Endothelial cell of umbilical vein (primary cell): ENCODE measurements around the gene DCLK1. TPM values are rescaled to one million over a fixed set of nuclear protein-coding genes. Genes with fewer than 3 reads are reported as not detected.

ENCODE experiments used
- BruUV-seq: library from RNA; stranded (reverse); fragments of 400-500 nt; replicated peaks from 2 replicates; lab custom pipeline; 2021; lab: Mats Ljungman, UMichigan
- CTCF ChIA-PET: fragments of 300-600, 350-600 bp; sonication (Branson Sonifier 250); formaldehyde crosslinking; loops from one replicate; lab custom pipeline; 2021; ENCODE audit warnings: antibody characterized with exemption, inconsistent platforms; lab: Charles Lee
- POLR2A ChIA-PET: fragments of 300-600, 350-600 bp; sonication (Branson Sonifier 250); formaldehyde crosslinking; loops from one replicate; lab custom pipeline; 2021; ENCODE audit warnings: antibody characterized with exemption, inconsistent platforms; lab: Charles Lee
- DNase-seq: peaks from one replicate; pipeline ENCODE4 v3.0.0-alpha.2; 2011; ENCODE audit warnings: low read depth, low spot score
- FAIRE-seq: peaks from 2 replicates; lab custom pipeline; 2011; peaks lifted over from hg19 to GRCh38; lab: Jason Lieb, UNC
- H2AFZ ChIP-seq: 2 replicates; pipeline ENCODE4 v1.6.0; 2012; ENCODE audit warnings: low read depth, low read length, control low read depth, inconsistent platforms
- H3K27ac ChIP-seq: 2 replicates; pipeline ENCODE4 v1.5.1; 2011; ENCODE audit warnings: low read depth, mild to moderate bottlenecking, control low read depth, low read length, moderate library complexity; ENCODE audit not compliant: insufficient read depth
- H3K27me3 ChIP-seq, 2 experiments: 2 replicates each; pipeline versions ENCODE4 v1.6.0 to v1.6.1; 2011; ENCODE audit warnings: low read length in 2 of 2, mixed read lengths in 1 of 2; ENCODE audit not compliant: control insufficient read depth in 2 of 2, insufficient read depth in 2 of 2
- H3K36me3 ChIP-seq, 2 experiments: 2 replicates in 1 of 2; 3 replicates in 1 of 2; pipeline ENCODE4 v1.5.1; 2011; ENCODE audit warnings: low read length in 2 of 2, mild to moderate bottlenecking in 1 of 2, moderate library complexity in 1 of 2; ENCODE audit not compliant: control insufficient read depth in 2 of 2, insufficient read depth in 2 of 2; ENCODE audit errors: extremely low read depth in 1 of 2
- H3K4me1 ChIP-seq: 3 replicates; pipeline ENCODE4 v1.5.1; 2011; ENCODE audit warnings: mild to moderate bottlenecking, low read length; ENCODE audit not compliant: control insufficient read depth, insufficient read depth; ENCODE audit errors: extremely low read depth
- H3K4me2 ChIP-seq: 2 replicates; pipeline ENCODE4 v1.6.1; 2011; ENCODE audit warnings: low read length, control low read depth, mixed read lengths; ENCODE audit not compliant: insufficient read depth
- H3K4me3 ChIP-seq, 3 experiments: fragments of 200-600 bp in 1 of 3; sonication (generic), shearing (Covaris generic) in 1 of 3; replicated peaks in 1 of 3; 2 replicates each; pipeline ENCODE4 v1.5.1; 2011 to 2016; ENCODE audit warnings: control low read depth in 3 of 3, low read length in 3 of 3, mild to moderate bottlenecking in 2 of 3, inconsistent platforms in 1 of 3, low read depth in 1 of 3, moderate library complexity in 1 of 3; ENCODE audit not compliant: insufficient read depth in 1 of 3
- H3K79me2 ChIP-seq: 2 replicates; pipeline ENCODE4 v1.6.0; 2012; ENCODE audit warnings: low read length, inconsistent platforms; ENCODE audit not compliant: control insufficient read depth, insufficient read depth
- H3K9ac ChIP-seq: replicated peaks from 2 replicates; pipeline ENCODE3; 2011; ENCODE audit warnings: low read length, control low read depth; ENCODE audit not compliant: insufficient read depth; ENCODE audit errors: extremely low read depth
- H3K9me1 ChIP-seq: replicated peaks from 3 replicates; pipeline ENCODE4 v1.6.0; 2011; ENCODE audit warnings: mild to moderate bottlenecking, low read length; ENCODE audit not compliant: control insufficient read depth, insufficient read depth; ENCODE audit errors: extremely low read depth
- H3K9me3 ChIP-seq: replicated peaks from 2 replicates; pipeline ENCODE4 v1.5.1; 2012; ENCODE audit warnings: low read length, inconsistent platforms; ENCODE audit not compliant: control insufficient read depth, insufficient read depth
- H4K20me1 ChIP-seq: replicated peaks from 2 replicates; pipeline ENCODE3; 2011; ENCODE audit warnings: mild to moderate bottlenecking, low read length; ENCODE audit not compliant: control insufficient read depth, insufficient read depth; ENCODE audit errors: extremely low read depth
- EZH2 ChIP-seq: IDR thresholded peaks from 2 replicates; pipeline ENCODE4 v1.6.1; 2012; ENCODE audit warnings: borderline replicate concordance, low read depth, mild to moderate bottlenecking, moderate library complexity, low read length, inconsistent platforms; ENCODE audit not compliant: severe bottlenecking
- FOS ChIP-seq: IDR thresholded peaks from 2 replicates; pipeline ENCODE4 v1.6.1; 2011; ENCODE audit warnings: mild to moderate bottlenecking, low read length, moderate library complexity, borderline replicate concordance; ENCODE audit not compliant: insufficient read depth
- GATA2 ChIP-seq: IDR thresholded peaks from 2 replicates; pipeline ENCODE4 v1.7.0; 2011; ENCODE audit warnings: low read depth, mild to moderate bottlenecking, moderate library complexity, mixed read lengths, low read length; ENCODE audit not compliant: insufficient read length, insufficient read depth
- JUN ChIP-seq: IDR thresholded peaks from 2 replicates; pipeline ENCODE4 v1.6.1; 2011; ENCODE audit warnings: borderline replicate concordance, low read depth; ENCODE audit not compliant: insufficient read length, insufficient read depth
- MYC ChIP-seq: IDR thresholded peaks from one replicate; pipeline ENCODE4 v1.6.1; 2011; ENCODE audit warnings: mild to moderate bottlenecking, low read depth, low read length
- POLR2A ChIP-seq: IDR thresholded peaks from 2 replicates; pipeline ENCODE4 v1.6.1; 2012; ENCODE audit warnings: low read depth, mild to moderate bottlenecking, control low read depth, low read length
- POLR2AphosphoS5 ChIP-seq: IDR thresholded peaks from 2 replicates; pipeline ENCODE4 v1.6.1; 2012; ENCODE audit warnings: low read depth, mild to moderate bottlenecking, control low read depth, low read length, moderate library complexity; ENCODE audit not compliant: insufficient read depth
- dilution Hi-C: fragments of 300-500 bp; cut with MboI; formaldehyde crosslinking; loops from one replicate; pipeline ENCODE4 v1.15.0; 2019; ENCODE audit warnings: low sequenced_read_pairs; ENCODE audit not compliant: extremely low pct_ligation_motif_present
- intact Hi-C: fragments of 100-400 bp; cut with micrococcal nuclease; formaldehyde crosslinking; loops from one replicate; pipeline ENCODE4 v1.10.0; 2022
- polyA plus RNA-seq, 4 experiments: library from polyadenylated mRNA; depleted of rRNA in 3 of 4; stranded (reverse) in 3 of 4; unstranded in 1 of 4; fragments of >200 nt; gene quantifications; 2 replicates each; pipeline versions ENCODE4 v1.2.1 to v1.2.3, GENCODE V29; 2011 to 2012; ENCODE audit warnings: missing spikeins in 1 of 4
- total RNA-seq: library from RNA; stranded (reverse); gene quantifications from 2 replicates; pipeline ENCODE4 v1.2.3, GENCODE V29; 2021
- TF ChIP-seq, protein P1 (sequence below), 2 donors: IDR thresholded peaks; 1 replicate in 1 of 2; 2 replicates in 1 of 2; pipeline ENCODE4 v1.5.1; 2011; ENCODE audit warnings: low read length in 2 of 2, mild to moderate bottlenecking in 2 of 2, moderate library complexity in 2 of 2, control low read depth in 1 of 2, inconsistent platforms in 1 of 2, low read depth in 1 of 2; ENCODE audit not compliant: insufficient read depth in 1 of 2; ENCODE audit errors: extremely low read depth in 1 of 2
- TF ChIP-seq, protein P2 (sequence below): IDR thresholded peaks from 2 replicates; pipeline ENCODE4 v1.6.1; 2011; ENCODE audit not compliant: insufficient read depth, insufficient read length

The DCLK1 gene
- total and polyA plus RNA-seq, 2 donors (not counting 3 experiments of a cell fraction or from before 2014, with no cell fraction given): 0.28 to 3.9 TPM

DNA sequence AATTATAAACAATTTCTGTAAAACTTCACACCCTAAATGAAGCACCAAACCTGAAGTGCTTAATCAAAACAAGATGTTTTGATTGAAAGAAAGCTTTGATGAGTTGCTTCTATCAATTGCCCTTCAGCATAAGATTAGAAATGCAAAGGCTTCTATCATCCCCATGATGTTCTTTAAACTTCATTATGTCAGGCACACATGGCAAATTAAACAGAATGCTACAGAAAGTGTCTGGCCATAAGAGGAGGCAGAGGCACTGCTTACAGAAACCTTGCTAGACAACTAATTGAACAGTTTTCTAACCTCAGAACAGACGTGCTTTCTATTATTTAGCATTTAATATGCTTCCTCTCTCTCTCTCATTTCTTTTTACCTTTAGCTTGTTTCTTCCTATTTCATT, 228.1 kb downstream of the DCLK1 start:
- TF ChIP-seq EZH2 (no peak), MYC (no peak), POLR2AphosphoS5 (no peak), GATA2 (no peak), POLR2A (no peak)
- TF ChIP-seq, protein P1, sequence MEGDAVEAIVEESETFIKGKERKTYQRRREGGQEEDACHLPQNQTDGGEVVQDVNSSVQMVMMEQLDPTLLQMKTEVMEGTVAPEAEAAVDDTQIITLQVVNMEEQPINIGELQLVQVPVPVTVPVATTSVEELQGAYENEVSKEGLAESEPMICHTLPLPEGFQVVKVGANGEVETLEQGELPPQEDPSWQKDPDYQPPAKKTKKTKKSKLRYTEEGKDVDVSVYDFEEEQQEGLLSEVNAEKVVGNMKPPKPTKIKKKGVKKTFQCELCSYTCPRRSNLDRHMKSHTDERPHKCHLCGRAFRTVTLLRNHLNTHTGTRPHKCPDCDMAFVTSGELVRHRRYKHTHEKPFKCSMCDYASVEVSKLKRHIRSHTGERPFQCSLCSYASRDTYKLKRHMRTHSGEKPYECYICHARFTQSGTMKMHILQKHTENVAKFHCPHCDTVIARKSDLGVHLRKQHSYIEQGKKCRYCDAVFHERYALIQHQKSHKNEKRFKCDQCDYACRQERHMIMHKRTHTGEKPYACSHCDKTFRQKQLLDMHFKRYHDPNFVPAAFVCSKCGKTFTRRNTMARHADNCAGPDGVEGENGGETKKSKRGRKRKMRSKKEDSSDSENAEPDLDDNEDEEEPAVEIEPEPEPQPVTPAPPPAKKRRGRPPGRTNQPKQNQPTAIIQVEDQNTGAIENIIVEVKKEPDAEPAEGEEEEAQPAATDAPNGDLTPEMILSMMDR (IDR thresholded peaks at IDR 0.05; ENCODE audit: extremely low read depth in 1 of 2, insufficient read depth in 1 of 2, low read depth in 1 of 2, low read length in 2 of 2): no peak
- Histone ChIP-seq H3K9ac (no peak overlapping the region), H4K20me1 (no peaks in the 10 kb centered on the region), H3K27ac (no peak overlapping the region), H3K9me3 (no peaks in the 10 kb centered on the region), H3K79me2 (no peaks in the 10 kb centered on the region), H3K4me1 (no peaks in the 10 kb centered on the region), H2AFZ (no peak overlapping the region), H3K4me3 (no peak overlapping the region), H3K36me3 (no peaks in the 10 kb centered on the region), H3K4me2 (no peak overlapping the region), H3K9me1 (no peaks in the 10 kb centered on the region), H3K27me3 (no peaks in the 10 kb centered on the region)
- DNase-seq (no peak), FAIRE-seq (no peak)
- CTCF ChIA-PET: interaction anchor here (1.0 to 2.1 kb wide), 2 partner anchors 16 to 85 kb away, joined by 4 to 7 read pairs; no protein-coding TSS in a partner anchor
- POLR2A ChIA-PET: no interaction called here
- intact Hi-C loops: no loop called here
- BruUV-seq: no TSS peak
- dilution Hi-C loops: no loop called here

DNA sequence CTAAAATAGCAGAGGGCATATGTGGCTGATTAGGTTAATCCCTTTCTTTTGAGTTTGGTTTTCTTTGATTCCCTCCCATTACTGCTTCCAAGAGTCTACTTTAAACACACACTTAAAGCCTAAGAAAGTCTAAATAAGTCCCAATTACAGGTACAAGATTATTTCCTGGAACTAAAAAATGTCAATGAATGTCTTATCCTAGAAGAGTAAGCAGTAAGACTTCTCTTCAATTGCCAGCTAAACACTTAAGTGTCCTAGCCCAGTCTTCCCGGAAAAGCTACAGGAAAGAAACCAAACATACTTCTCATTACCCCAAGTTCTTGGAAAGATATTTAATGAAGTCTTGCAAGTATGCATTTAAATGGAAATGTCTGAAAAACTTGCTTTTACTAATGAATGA, 233.1 kb downstream of the DCLK1 start:
- no peaks in the 10 kb centered on the region for H3K79me2 ChIP-seq
- TF ChIP-seq, protein P2, sequence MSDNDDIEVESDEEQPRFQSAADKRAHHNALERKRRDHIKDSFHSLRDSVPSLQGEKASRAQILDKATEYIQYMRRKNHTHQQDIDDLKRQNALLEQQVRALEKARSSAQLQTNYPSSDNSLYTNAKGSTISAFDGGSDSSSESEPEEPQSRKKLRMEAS: no peak
- no peak for TF ChIP-seq MYC
- TF ChIP-seq FOS: no peak
- no peak for TF ChIP-seq POLR2A
- no peak for TF ChIP-seq POLR2AphosphoS5
- TF ChIP-seq GATA2: no peak
- no peak for TF ChIP-seq JUN
- TF ChIP-seq EZH2: no peak
- TF ChIP-seq, protein P1 (IDR thresholded peaks at IDR 0.05; ENCODE audit: extremely low read depth in 1 of 2, insufficient read depth in 1 of 2, low read depth in 1 of 2, low read length in 2 of 2): no peak
- H3K4me2 ChIP-seq: no peak overlapping the region
- H3K27me3 ChIP-seq: no peaks in the 10 kb centered on the region
- H3K27ac ChIP-seq: no peak overlapping the region
- no peak overlapping the region for H2AFZ ChIP-seq
- H3K36me3 ChIP-seq: no peaks in the 10 kb centered on the region
- BruUV-seq: no TSS peak
- no peaks in the 10 kb centered on the region for H3K4me1 ChIP-seq
- CTCF ChIA-PET: no interaction called here
- H3K4me3 ChIP-seq: no peak overlapping the region
- intact Hi-C loops (no loop called here), dilution Hi-C loops (no loop called here)
- H4K20me1 ChIP-seq: no peaks in the 10 kb centered on the region
- POLR2A ChIA-PET: no interaction called here
- H3K9ac ChIP-seq: no peak overlapping the region
- H3K9me1 ChIP-seq: no peaks in the 10 kb centered on the region
- FAIRE-seq: no peak
- no peak for DNase-seq
- no peaks in the 10 kb centered on the region for H3K9me3 ChIP-seq
